Cardiac fibroblast (primary cell): ENCODE measurements around the gene SMYD1.

Experiments
- DNase-seq, 2 donors: peaks; one replicate each; pipeline versions ENCODE4 v3.0.0 to v3.0.0-alpha.2; 2010; ENCODE audit warnings: low read depth in 2 of 2
- H3K4me3 ChIP-seq, 2 donors: replicated peaks in 1 of 2; 1 replicate in 1 of 2; 2 replicates in 1 of 2; pipeline ENCODE4 v1.5.1; 2011; ENCODE audit warnings: low read depth in 2 of 2, low read length in 2 of 2, mild to moderate bottlenecking in 2 of 2, moderate library complexity in 1 of 2
- CTCF ChIP-seq: IDR thresholded peaks from one replicate; pipeline ENCODE4 v1.5.1; 2011; ENCODE audit warnings: low read depth, mild to moderate bottlenecking, low read length, inconsistent platforms

Gene SMYD1

DNA sequence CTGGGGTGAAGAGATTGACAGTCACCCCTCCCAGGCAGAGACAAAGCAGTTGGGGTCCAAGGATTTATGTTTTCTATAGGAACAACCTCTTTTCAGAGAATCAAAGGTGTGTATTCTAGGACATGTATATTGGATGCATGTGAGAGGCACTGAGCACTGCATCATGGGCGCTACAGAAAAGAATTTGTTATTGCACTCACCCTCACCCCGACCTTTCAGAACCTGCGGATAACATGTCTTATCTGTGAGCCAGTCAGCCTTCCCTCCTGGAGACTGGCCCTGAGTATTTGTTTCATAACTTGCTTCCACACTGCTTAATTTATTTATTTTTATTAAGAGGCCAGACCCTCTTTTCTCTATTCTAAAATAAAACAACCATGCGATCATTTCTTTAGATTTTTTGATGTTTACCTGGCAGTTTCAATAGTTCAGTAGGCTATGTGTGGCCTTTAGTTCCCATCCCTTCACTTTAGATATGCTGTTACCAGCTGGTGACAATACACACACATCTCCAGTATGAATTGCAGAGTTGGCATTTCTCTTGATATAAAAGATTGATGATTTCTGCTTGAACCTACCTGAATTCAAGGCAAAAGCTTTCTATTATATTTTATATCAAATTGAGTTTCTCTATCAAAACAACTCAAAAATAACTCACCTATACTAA is 30.4 kb downstream of the SMYD1 start:
- H3K4me3 ChIP-seq = no peak overlapping the region
- DNase-seq = no peak
- TF ChIP-seq CTCF = no peak

GRCh38 chr2:88098558-88098900 is 30.9 kb downstream of the SMYD1 start:
- no peak overlapping the region for H3K4me3 ChIP-seq
- TF ChIP-seq CTCF = no peak

DNA sequence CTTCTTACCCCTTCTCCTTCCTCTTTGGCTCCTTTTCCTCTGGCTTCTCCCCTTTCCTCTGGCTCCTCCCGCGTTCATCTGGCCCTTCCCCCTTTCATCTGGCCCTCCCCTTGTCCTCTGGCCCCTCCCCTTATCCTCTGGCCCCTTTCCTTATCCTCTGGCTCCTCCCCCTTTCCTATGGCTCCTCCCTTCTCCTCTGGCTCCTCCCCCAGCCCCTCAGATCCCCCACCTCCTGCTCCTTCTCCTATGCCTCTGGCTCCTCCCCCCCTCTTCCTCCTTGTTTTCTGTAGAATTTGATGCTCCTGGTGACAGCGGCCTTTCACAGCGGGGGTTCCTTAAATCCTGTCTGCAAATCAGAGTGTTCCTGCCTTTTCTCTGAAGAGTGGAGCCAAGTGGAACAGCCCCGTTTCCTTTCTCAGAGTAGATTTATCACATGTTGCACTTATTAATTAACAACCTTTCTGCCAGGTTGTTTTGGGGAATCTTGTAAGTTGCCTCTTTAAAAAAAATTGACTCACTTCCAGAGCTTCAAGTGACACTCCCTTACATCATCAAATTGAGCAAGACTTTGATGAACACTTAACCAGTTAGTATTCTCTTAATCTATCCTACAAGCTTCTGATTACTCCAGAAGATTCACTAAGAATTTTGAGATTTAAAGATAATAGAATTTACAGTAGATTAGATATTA is 32.3 kb downstream of the SMYD1 start:
- TF ChIP-seq CTCF = no peak
- H3K4me3 ChIP-seq = no peak overlapping the region
- DNase-seq = peak; percentile 10 to 41

More at GRCh38 chr2:88098558-88098900, 30.9 kb downstream of the SMYD1 start:
- no peak for DNase-seq

GRCh38 chr2:88100489-88100858 is 32.8 kb downstream of the SMYD1 start:
- no peak for DNase-seq
- no peak overlapping the region for H3K4me3 ChIP-seq
- TF ChIP-seq CTCF = no peak

DNA sequence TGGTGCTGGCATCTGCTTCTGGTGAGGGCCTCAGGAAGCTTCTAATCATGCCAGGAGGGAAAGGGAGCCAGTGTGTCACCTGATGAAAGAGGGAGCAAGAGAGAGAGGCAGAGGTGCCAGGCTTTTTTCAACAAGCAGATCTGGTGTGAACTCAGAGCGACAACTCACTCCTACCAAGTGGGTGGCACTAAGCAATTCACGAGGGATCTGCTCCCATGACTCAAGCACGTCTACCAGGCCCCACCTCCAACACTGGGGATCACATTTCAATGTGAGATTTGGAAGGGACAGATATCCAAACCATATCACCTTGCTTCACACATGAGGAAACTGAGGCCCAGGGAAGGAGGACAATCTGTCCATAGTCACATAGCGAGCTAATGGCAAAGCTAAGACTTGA is 41.2 kb downstream of the SMYD1 start:
- DNase-seq = no peak
- H3K4me3 ChIP-seq = no peak overlapping the region
- no peak for TF ChIP-seq CTCF

DNA sequence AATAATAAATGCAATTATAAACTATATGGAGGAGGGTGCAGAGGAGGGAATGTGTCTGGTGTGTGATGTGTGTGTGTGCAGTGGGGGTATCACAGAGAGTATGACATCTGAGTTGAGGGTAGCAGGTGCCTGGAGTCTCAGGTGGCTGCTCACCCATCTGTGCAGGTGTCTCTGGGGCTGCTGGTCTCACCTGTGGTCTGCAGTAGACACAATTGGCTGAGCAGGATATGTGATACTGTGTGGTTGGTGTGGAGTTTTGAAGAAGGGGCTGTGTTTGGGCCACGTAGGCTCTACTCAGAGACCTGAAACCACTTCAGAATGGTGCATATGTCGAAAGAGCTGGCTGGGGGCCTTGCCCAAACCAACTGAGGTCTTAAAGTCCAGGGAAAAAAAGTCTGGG is 43.2 kb downstream of the SMYD1 start:
- no peak for TF ChIP-seq CTCF
- no peak for DNase-seq
- H3K4me3 ChIP-seq = no peak overlapping the region
